NCI-H1417 treated with DMSO at 0.1 percent for 48 hours (cell line): ENCODE measurements around the gene SNX17.
A peak's percentile ranks its signal among the peaks of the same experiment; 100 is the strongest.
"Not testable (repeated sequence)": the region's sequence is repeated elsewhere in the genome, so short reads cannot be mapped to it uniquely, and the experiment has no call there.

Experiments used
- DNase-seq: peaks from one replicate; lab custom pipeline; 2025; lab: John Stamatoyannopoulos, UW

SNX17 gene

DNA sequence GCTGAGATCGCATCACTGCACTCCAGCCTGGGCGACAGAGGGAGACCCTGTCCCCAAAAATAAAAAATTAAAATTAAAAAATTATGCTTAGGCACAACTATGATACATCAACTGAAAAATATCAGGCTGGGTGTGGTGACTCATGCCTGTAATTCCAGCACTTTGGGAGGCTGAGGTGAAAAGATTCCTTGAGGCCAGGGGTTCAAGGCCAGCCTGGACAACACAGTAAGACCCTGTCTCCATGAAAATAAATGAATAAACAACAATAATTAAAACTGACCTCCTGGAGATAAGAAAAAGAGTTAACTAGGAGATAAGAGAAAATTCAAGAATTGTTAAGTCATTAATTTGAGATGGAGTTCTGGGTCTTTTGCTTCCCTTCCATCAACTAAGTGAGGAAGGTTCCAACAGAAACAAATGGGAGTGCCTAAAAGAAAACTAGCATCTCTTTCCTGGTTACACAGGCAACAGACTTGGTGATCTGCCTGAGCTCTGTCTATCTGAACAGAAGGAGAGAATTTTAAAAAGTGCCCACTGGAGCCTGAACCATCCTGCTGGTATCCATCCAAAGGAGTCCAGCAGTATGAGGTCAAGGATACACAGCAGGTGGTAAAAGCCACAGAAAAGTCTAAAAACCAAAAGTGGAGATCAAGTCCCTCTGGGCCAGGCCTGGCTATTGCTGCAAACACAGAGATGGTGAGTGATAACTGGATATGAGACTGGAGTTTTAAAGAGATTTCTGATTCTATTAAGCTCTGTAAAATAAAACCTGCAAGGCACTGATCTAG, 30.1 kb downstream of the SNX17 start:
- no peak for DNase-seq

DNA sequence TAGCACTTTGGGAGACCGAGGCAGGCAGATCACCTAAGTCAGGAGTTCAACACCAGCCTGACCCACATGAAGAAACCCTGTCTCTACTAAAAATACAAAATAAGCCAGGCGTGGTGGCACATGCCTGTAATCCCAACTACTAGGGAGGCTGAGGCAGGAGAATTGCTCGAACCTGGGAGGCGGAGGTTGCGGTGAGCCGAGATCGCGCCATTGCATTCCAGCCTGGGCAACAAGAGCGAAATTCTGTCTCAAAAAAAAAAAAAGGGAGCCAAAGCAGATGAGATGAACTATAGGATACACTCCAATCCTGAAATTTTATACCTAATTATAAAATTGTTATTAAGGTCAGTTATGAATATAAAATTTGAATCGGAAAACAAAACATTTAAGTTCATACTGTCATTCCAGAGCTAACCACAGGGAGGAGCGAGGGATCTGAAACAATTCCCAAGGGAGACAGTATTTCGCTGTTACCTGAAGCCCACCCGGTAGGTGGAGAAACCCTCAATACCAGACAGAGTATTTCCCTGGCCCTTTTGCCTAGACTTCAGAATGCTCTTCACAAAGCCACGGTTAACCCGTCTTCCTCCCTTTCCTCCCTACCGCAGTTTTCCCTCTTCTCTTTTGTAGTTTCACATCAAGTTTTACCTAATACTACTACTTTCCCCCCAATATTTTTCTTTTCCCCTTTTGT, 37.5 kb downstream of the SNX17 start:
- no peak for DNase-seq

DNA sequence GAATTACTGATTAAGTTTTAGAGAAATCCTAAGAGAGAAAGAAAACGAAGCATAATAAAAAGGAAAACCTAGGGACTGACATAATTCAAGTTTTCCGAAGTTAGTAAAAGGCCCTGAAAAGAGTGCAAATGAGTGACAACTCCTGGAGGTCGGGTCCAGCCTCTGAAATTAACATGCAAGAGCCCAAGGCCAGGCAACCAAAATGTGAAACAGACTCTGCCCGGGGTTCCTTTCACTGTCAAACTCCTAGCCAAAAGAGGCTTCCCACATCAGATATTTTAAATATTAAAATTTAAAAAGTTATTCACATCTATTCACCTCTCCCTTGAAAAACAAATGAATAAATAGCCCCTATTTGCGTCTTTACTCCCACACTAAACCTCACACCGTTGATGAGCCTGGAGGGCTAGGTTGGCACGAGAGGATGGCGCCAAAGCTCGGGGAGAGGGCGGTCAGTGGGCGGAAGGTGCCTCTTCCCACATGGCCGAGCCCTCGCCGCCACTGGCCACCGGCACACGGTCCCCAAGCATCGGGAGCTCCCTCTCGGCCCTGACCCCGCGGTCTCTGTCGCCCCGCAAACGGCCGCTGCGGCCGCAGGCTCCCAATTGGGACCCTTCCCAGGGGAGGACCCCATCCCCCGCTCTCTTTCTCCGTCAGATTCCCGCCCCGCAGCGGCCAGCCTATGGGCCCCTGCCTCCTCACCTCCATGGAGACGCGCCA, 38.3 kb downstream of the SNX17 start:
- no peak for DNase-seq

DNA sequence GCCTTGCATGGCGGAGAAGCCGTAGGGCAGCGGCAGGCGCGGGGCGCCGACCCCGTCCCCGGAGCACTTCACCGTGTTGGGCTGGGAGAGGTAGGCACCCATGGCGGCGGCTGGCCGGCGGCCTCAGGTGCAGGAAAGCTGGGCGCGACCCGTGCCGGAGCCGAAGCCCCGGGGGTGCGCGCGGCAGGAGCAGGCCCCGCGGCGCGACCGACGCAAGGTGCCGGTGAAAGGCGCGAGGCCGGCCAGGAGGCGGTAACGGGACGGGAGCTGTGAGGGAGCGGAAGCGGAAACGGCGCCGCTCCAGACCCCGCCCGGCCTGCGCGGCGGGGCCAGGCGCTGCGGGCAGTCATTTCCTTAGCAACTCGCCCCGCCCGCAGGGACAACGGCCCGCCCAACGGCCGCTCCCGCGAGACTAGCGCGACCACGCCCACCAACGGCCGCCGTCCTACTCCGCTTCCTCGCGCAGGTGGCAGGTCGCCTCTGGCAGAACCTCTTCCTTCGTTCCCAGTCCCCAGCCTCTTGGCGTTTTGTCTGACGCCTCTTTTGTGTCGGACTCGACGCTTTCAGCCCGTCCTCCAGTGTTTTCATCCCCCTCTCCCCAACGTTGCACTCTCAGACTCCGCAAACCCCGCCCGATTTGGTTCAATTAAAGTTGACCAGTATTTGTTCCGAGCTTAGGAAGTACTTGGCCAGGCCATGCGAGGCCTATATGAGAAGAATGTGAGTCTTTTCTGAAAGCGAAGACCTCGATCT, 39.1 kb downstream of the SNX17 start, which contains the start of gene PPM1G:
Gene PPM1G (minus strand): TSS at position 271 of the 753 bp plus-strand sequence. CDS start 169 bp downstream, at position 102.
- peak; percentile 80 for DNase-seq

DNA sequence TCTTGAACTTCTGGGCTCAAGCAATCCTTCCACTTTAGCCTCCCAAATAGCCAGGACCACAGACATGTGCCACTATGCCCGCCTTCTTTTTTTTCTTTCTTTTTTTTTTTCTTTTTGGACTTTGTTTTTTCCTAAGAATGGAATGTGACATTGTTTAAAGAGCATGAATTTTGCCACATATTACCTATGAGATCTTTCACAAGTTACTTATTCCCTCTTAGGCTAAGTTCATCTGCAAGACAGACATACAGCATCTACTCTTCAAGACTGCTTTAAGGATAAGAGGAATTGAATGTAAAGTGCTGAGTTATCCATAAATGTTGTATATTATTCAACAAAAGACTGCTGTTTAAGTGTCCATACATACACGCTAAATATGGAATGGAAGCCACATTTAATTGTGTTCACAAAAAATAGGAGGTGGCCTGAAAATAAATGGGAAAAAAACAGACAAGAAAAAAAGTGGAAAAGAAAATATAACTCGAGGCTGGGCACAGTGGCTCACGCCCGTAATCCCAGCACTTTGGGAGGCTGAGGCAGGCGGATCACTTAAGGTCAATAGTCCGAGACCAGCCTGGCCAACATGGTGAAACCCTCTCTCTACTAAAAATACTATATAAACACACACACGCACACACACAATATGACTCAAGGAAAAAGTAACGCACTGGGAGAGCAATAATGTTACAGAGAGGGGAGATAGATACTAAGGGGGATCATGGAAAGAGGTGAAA, 42.2 kb downstream of the SNX17 start:
- no peak for DNase-seq

DNA sequence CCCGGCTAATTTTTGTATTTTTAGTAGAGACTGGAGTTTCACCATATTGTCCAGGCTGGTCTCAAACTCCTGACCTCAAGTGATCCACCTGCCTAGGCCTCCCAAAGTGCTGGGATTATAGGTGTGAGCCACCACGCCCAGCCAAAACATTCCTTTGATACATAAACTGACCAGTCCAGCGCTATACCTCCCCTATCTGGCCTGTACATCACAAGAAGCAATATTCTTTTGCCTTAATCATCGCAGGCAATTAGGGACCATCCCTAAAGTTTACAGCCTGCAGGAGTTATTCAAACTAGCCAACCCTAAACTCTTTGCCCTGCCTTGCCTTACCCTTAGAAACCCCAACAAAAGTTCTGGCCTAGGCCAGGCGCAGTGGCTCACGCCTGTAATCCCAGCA, 45.7 kb downstream of the SNX17 start:
- DNase-seq = no peak

DNA sequence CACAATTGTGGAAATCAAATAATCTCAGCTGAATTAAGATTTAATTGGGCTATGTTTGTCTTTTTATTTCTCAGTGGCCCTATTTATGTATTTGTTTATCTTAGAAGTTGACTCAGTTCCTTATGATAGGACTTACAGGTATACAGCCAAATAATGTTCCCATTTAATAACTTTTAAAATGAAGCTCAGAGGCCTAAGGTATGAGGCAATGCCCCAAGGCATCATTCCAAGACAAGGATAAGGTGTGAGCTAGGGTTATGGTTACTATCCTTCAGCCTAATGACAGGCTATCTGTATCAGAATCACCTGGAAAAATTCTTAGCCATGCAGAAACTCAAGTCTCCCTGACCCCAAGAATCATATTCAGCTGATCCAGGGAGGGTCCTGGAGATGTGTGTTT, 50.6 kb downstream of the SNX17 start:
- no peak for DNase-seq

DNA sequence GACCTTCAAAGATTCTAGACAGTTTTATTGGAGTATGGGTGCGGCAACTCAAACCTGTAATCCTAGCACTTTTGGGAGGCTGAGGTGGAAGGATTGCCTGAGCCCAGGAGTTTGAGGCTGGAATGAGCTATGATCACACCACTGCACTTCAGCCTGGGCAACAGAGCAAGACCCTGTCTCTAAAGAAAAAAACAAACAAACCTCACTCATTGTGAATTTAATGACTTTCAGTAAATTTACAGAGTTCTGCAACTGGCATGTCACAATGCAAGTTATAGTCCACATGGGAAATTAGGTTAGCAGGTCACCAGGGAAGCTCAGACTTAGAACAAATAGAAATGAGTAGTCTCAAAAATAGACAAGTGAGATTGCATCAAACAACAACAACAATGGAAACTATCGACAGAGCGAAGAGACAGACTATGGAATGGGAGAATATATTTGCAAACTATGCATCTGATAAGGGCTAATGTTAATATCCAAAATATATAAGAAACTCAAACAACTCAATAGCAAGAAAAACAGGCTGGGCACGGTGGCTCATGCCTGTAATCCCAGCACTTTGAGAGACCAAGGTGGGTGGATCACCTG, 51.3 kb downstream of the SNX17 start:
- DNase-seq = no peak

DNA sequence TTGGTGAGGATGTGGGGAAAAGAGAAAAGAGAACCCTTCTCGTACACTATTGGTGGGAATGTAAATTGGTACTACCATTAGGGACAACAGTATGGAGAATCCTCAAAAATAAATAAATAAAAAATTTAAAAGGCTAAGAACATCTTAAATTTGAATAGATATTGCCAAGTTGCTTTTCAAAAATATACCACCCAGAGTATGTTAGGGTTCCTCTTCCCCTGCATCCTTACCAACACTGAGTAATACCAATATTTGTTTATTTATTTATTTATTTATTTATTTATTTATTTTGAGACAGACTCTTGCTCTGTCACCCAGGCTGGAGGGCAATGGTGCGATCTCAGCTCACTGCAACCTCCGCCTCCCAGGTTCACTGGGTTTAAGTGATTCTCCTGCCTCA, 52.5 kb downstream of the SNX17 start:
- DNase-seq = no peak

DNA sequence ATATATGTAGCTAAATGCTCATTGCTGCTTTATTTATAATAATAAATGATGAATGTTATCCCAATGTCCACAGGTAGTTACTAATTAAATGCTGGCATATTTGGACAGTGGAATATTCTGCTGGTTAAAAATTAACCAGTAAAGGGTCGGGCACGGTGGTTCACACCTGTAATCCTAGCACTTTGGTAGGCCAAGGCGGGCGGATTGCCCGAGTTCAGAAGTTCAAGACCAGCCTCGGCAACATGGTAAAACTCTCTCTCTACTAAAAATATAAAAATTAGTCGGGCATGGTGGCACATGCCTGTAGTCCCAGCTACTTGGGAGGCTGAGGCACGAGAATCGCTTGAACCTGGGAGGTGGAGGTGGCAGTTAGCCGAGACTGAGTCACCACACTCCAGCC, 54.6 kb downstream of the SNX17 start:
- DNase-seq = not testable (repeated sequence)
